AG04450 (cell line): ENCODE results near the gene CYFIP1. TPM values are rescaled to one million over a fixed set of nuclear protein-coding genes. Genes with fewer than 3 reads are reported as not detected.

Experiments
- CTCF ChIA-PET: fragments of 300-600, 350-600 bp; formaldehyde crosslinking; extraction: SDS; loops from one replicate; lab custom pipeline; 2022; ENCODE audit warnings: antibody characterized with exemption, inconsistent platforms; lab: Charles Lee
- POLR2A ChIA-PET: fragments of 350-600 bp; formaldehyde crosslinking; extraction: SDS; loops from one replicate; lab custom pipeline; 2021; ENCODE audit warnings: antibody characterized with exemption, inconsistent platforms; lab: Yijun Ruan, JAX
- DNase-seq: peaks from one replicate; pipeline ENCODE4 v3.0.0-alpha.2; 2011; ENCODE audit warnings: low read depth, low spot score
- H3K27ac ChIP-seq: one replicate; pipeline ENCODE4 v1.5.1; 2012; ENCODE audit warnings: low read depth, low read length, control low read depth
- H3K27me3 ChIP-seq: one replicate; pipeline ENCODE4 v1.6.0; 2012; ENCODE audit warnings: low read length; ENCODE audit not compliant: control insufficient read depth, insufficient read depth
- H3K4me3 ChIP-seq: 2 replicates; pipeline ENCODE4 v1.5.1; 2011; ENCODE audit warnings: mild to moderate bottlenecking, low read depth, low read length, control low read depth
- H3K9me3 ChIP-seq: 2 replicates; pipeline ENCODE4 v1.5.1; 2012; ENCODE audit warnings: low read length; ENCODE audit not compliant: control insufficient read depth, insufficient read depth
- CTCF ChIP-seq: IDR thresholded peaks from 2 replicates; pipeline ENCODE4 v1.5.1; 2011; ENCODE audit warnings: low read depth, low read length, control low read depth, inconsistent platforms
- polyA plus RNA-seq: library from polyadenylated mRNA; depleted of rRNA; stranded (reverse); fragments of >200 nt; gene quantifications from 2 replicates; pipeline ENCODE4 v1.2.3, GENCODE V29; 2011

The CYFIP1 gene
- polyA plus RNA-seq, 1 experiment: 70.9 TPM

- CTCF ChIA-PET: no interaction called here
- no peaks in the 10 kb centered on the region; the same call in 1 of the 2 replicates for H3K9me3 ChIP-seq
- no peak overlapping the region for H3K4me3 ChIP-seq
- no peaks in the 10 kb centered on the region for H3K27me3 ChIP-seq
- POLR2A ChIA-PET: no interaction called here
- no peak for DNase-seq
- no peak for TF ChIP-seq CTCF
- no peak overlapping the region for H3K27ac ChIP-seq
Measured at GRCh38 chr15:22868928-22869327, 111.2 kb downstream of the CYFIP1 start.

DNA sequence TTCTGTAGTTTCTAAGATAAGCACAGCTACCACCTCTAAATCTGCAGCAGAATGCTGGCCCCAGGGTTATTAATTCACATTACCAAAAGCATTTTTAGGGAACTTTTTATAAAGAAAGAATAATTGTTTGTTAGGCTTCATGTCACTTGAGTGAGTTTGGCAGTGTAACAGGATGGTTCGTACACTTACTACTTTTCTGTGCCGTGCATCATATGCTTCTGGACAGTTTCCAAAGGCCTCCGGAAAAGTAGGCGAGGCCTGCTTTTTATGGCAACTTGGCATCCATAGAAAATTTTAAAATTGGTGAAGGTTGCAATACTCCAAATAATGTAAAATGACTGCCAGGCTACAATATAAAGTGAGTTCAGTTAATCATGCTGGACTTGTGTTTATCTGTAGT, 111.7 kb downstream of the CYFIP1 start:
- no peaks in the 10 kb centered on the region for H3K27me3 ChIP-seq
- DNase-seq: no peak
- no peak overlapping the region for H3K27ac ChIP-seq
- no peak for TF ChIP-seq CTCF
- CTCF ChIA-PET: no interaction called here
- H3K4me3 ChIP-seq: no peak overlapping the region
- POLR2A ChIA-PET: no interaction called here
- H3K9me3 ChIP-seq: no peaks in the 10 kb centered on the region; the same call in 1 of the 2 replicates

GRCh38 chr15:22867886-22868285, 112.3 kb downstream of the CYFIP1 start:
- H3K4me3 ChIP-seq: no peak overlapping the region
- TF ChIP-seq CTCF: no peak
- ChIA-PET CTCF (no interaction called here), POLR2A (no interaction called here)
- H3K27me3 ChIP-seq: no peaks in the 10 kb centered on the region
- H3K9me3 ChIP-seq: no peaks in the 10 kb centered on the region
- H3K27ac ChIP-seq: no peak overlapping the region
- no peak for DNase-seq

DNA sequence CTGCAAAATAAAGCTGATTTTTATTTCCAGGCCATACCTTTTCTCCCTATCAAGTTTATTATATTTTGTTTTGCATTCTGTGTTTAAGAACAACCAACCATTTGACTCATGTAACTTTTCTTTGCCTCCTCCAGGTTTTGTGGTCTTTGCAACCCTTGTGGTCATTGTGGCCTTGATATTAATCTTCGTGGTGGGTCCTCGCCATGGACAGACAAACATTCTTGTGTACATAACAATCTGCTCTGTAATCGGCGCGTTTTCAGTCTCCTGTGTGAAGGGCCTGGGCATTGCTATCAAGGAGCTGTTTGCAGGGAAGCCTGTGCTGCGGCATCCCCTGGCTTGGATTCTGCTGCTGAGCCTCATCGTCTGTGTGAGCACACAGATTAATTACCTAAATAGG, 114.1 kb downstream of the CYFIP1 start:
- ChIA-PET CTCF (no interaction called here), POLR2A (no interaction called here)
- Histone ChIP-seq H3K4me3 (no peak overlapping the region), H3K27me3 (no peaks in the 10 kb centered on the region), H3K27ac (no peak overlapping the region), H3K9me3 (no peaks in the 10 kb centered on the region)
- no peak for TF ChIP-seq CTCF
- DNase-seq: no peak

GRCh38 chr15:22863356-22863755, 116.8 kb downstream of the CYFIP1 start:
- CTCF ChIA-PET: interaction anchor here (1.1 kb wide), 1 partner anchor 23 kb away, joined by 3 read pairs; no protein-coding TSS in a partner anchor
- no peak for TF ChIP-seq CTCF
- Histone ChIP-seq H3K4me3 (no peak overlapping the region), H3K9me3 (no peaks in the 10 kb centered on the region), H3K27ac (no peak overlapping the region), H3K27me3 (no peaks in the 10 kb centered on the region)
- DNase-seq: no peak
- POLR2A ChIA-PET: interaction anchor here (0.5 kb wide), 1 partner anchor 140 kb away, joined by 4 read pairs; no protein-coding TSS in a partner anchor
